SK-N-SH treated with all-trans-retinoic acid at 6 μM for 48 hours (cell line): ENCODE data around the gene GARS1.

Source experiments
- CSDC2 ChIP-seq: fragments of 250-450 bp; sonication (Bioruptor Pico); IDR thresholded peaks from 2 replicates; pipeline ENCODE4 v1.5.0; 2020; ENCODE audit warnings: mild to moderate bottlenecking, moderate library complexity
- ISL1 ChIP-seq: fragments of 250-450 bp; sonication (Bioruptor Pico); IDR thresholded peaks from 2 replicates; pipeline ENCODE4 v2.1.2; 2022; ENCODE audit warnings: mild to moderate bottlenecking, moderate library complexity

- TF ChIP-seq ISL1 (no peak), CSDC2 (CRISPR knock-in tag) (no peak)
These were observed 54.3 kb downstream of the GARS1 start for GRCh38 chr7:30648744-30649540.
